Immature natural killer cell (primary cell): Measurements from ENCODE around the gene EIF3M. TPM values are rescaled to one million over a fixed set of nuclear protein-coding genes. Genes with fewer than 3 reads are reported as not detected.

ENCODE experiments used
- DNase-seq, 3 donors: peaks; one replicate each; pipeline ENCODE4 v3.0.0; 2022; ENCODE audit warnings: mixed read lengths in 1 of 3
- H3K27ac Mint-ChIP-seq, 6 donors: one replicate each; pipeline ENCODE4 v1.8.0; 2020; ENCODE audit warnings: mixed read lengths in 6 of 6, mild to moderate bottlenecking in 5 of 6, inconsistent platforms in 4 of 6, moderate library complexity in 3 of 6
- H3K27me3 Mint-ChIP-seq, 3 donors: one replicate each; pipeline ENCODE4 v1.8.0; 2020 to 2021; ENCODE audit warnings: low read depth in 3 of 3, mild to moderate bottlenecking in 3 of 3, mixed read lengths in 3 of 3, moderate library complexity in 3 of 3, inconsistent platforms in 1 of 3
- H3K36me3 Mint-ChIP-seq, 3 donors: one replicate each; pipeline ENCODE4 v1.8.0; 2020; ENCODE audit warnings: mixed read lengths in 3 of 3, inconsistent platforms in 2 of 3, mild to moderate bottlenecking in 2 of 3
- H3K4me1 Mint-ChIP-seq, 2 donors: one replicate each; pipeline ENCODE4 v1.8.0; 2020; ENCODE audit warnings: inconsistent platforms in 2 of 2, mild to moderate bottlenecking in 2 of 2, mixed read lengths in 2 of 2, moderate library complexity in 1 of 2
- H3K4me3 Mint-ChIP-seq, 5 donors: one replicate each; pipeline ENCODE4 v1.8.0; 2020; ENCODE audit warnings: mild to moderate bottlenecking in 5 of 5, mixed read lengths in 5 of 5, inconsistent platforms in 3 of 5, moderate library complexity in 3 of 5
- H3K9me3 Mint-ChIP-seq, 6 donors: one replicate each; pipeline ENCODE4 v1.8.0; 2020; ENCODE audit warnings: mild to moderate bottlenecking in 6 of 6, mixed read lengths in 6 of 6, inconsistent platforms in 4 of 6, moderate library complexity in 3 of 6
- polyA plus RNA-seq, 3 donors: library from polyadenylated mRNA; unstranded; fragments of 300-500 nt; fragmentation: Illumina TruSeq; gene quantifications; one replicate each; pipeline ENCODE4 v1.2.3, GENCODE V29; 2021

The EIF3M gene
- polyA plus RNA-seq, result 100 to 1,000 TPM; 136 to 163 (median 162) TPM

- peaks cover 38 to 52% of the 10 kb centered on the region in 2 donors for H3K4me1 Mint-ChIP-seq
- H3K4me3 Mint-ChIP-seq, result peak within 1 kb of the TSS; percentile 92 to 99 (median 99)
- peak within 1 kb of the TSS; percentile 91 to 98 (median 96) for H3K27ac Mint-ChIP-seq
- H3K36me3 Mint-ChIP-seq, result no peaks in the 10 kb centered on the region
- peaks cover 10 to 14% (median 14%) of the 10 kb centered on the region in 3 donors for H3K27me3 Mint-ChIP-seq
- H3K9me3 Mint-ChIP-seq, result no peaks in the 10 kb centered on the region
- DNase-seq, result peak; percentile 92 to 95 (median 94)
Observed at GRCh38 chr11:32583459-32584271, at the start of gene EIF3M. TSS of gene EIF3M (plus strand) at chr11:32583831. CDS start at chr11:32583888, 57 bp downstream.

GRCh38 chr11:32538804-32539203 is 44.8 kb upstream of the EIF3M start:
- Mint-ChIP-seq H3K4me1 (no peaks in the 10 kb centered on the region), H3K4me3 (no peak overlapping the region), H3K27me3 (peaks cover 0 to 6% (median 0%) of the 10 kb centered on the region in 3 donors), H3K27ac (no peak overlapping the region), H3K9me3 (peaks cover 0 to 4% (median 0%) of the 10 kb centered on the region in 6 donors), H3K36me3 (no peaks in the 10 kb centered on the region)
- no peak for DNase-seq

GRCh38 chr11:32549611-32550187 is 33.9 kb upstream of the EIF3M start:
- H3K27ac Mint-ChIP-seq, result no peak overlapping the region

GRCh38 chr11:32550207-32550606 is 33.4 kb upstream of the EIF3M start:
- no peak overlapping the region for H3K27ac Mint-ChIP-seq
- no peaks in the 10 kb centered on the region for H3K36me3 Mint-ChIP-seq

More at GRCh38 chr11:32549611-32550187, 33.9 kb upstream of the EIF3M start:
- H3K36me3 Mint-ChIP-seq, result no peaks in the 10 kb centered on the region
- H3K4me3 Mint-ChIP-seq, result no peak overlapping the region
- no peaks in the 10 kb centered on the region for H3K4me1 Mint-ChIP-seq
- peaks cover 0 to 4% (median 0%) of the 10 kb centered on the region in 6 donors for H3K9me3 Mint-ChIP-seq
- H3K27me3 Mint-ChIP-seq, result peaks cover 3 to 12% (median 6%) of the 10 kb centered on the region in 3 donors
- DNase-seq, result no peak

GRCh38 chr11:32555091-32555490 is 28.5 kb upstream of the EIF3M start:
- Mint-ChIP-seq H3K4me1 (no peaks in the 10 kb centered on the region), H3K9me3 (peaks cover 0 to 1% (median 0%) of the 10 kb centered on the region in 6 donors), H3K27ac (no peak overlapping the region), H3K36me3 (no peaks in the 10 kb centered on the region), H3K27me3 (peaks cover 3 to 5% (median 3%) of the 10 kb centered on the region in 3 donors), H3K4me3 (no peak overlapping the region)
- no peak for DNase-seq

More at GRCh38 chr11:32550207-32550606, 33.4 kb upstream of the EIF3M start:
- no peak for DNase-seq
- Mint-ChIP-seq H3K4me3 (no peak overlapping the region), H3K4me1 (no peaks in the 10 kb centered on the region), H3K27me3 (peaks cover 3 to 12% (median 6%) of the 10 kb centered on the region in 3 donors), H3K9me3 (peaks cover 0 to 4% (median 0%) of the 10 kb centered on the region in 6 donors)

- no peak for DNase-seq
- H3K27me3 Mint-ChIP-seq, result peaks cover 3 to 5% (median 4%) of the 10 kb centered on the region in 3 donors
- H3K9me3 Mint-ChIP-seq, result peaks cover 0 to 1% (median 0%) of the 10 kb centered on the region in 6 donors
- no peaks in the 10 kb centered on the region for H3K36me3 Mint-ChIP-seq
- H3K4me3 Mint-ChIP-seq, result no peak overlapping the region
- no peak overlapping the region for H3K27ac Mint-ChIP-seq
- no peaks in the 10 kb centered on the region for H3K4me1 Mint-ChIP-seq
Observed at GRCh38 chr11:32555895-32556294, 27.7 kb upstream of the EIF3M start.

GRCh38 chr11:32561835-32562234 is 21.8 kb upstream of the EIF3M start:
- Mint-ChIP-seq H3K4me1 (peaks cover 1 to 2% of the 10 kb centered on the region in 2 donors), H3K4me3 (no peak overlapping the region), H3K36me3 (no peaks in the 10 kb centered on the region), H3K9me3 (no peaks in the 10 kb centered on the region), H3K27me3 (peaks cover 0 to 3% (median 2%) of the 10 kb centered on the region in 3 donors), H3K27ac (no peak overlapping the region)
- no peak for DNase-seq

GRCh38 chr11:32562839-32563599 is 20.6 kb upstream of the EIF3M start:
- DNase-seq, result no peak
- Mint-ChIP-seq H3K27me3 (peaks cover 0 to 3% (median 2%) of the 10 kb centered on the region in 3 donors), H3K4me1 (peaks cover 4 to 7% of the 10 kb centered on the region in 2 donors), H3K4me3 (no peak overlapping the region), H3K36me3 (peaks cover 0 to under 1% (median 0%) of the 10 kb centered on the region in 3 donors), H3K9me3 (no peaks in the 10 kb centered on the region), H3K27ac (no peak overlapping the region)

GRCh38 chr11:32563600-32563959 is 20.1 kb upstream of the EIF3M start:
- H3K27ac Mint-ChIP-seq, result no peak overlapping the region
- no peak overlapping the region for H3K4me3 Mint-ChIP-seq
- H3K9me3 Mint-ChIP-seq, result no peaks in the 10 kb centered on the region
- peaks cover 4 to 7% of the 10 kb centered on the region in 2 donors for H3K4me1 Mint-ChIP-seq
- H3K36me3 Mint-ChIP-seq, result peaks cover 0 to 4% (median 0%) of the 10 kb centered on the region in 3 donors
- H3K27me3 Mint-ChIP-seq, result peaks cover 2 to 3% (median 2%) of the 10 kb centered on the region in 3 donors
- DNase-seq, result no peak

GRCh38 chr11:32566517-32566916 is 17.1 kb upstream of the EIF3M start:
- H3K4me3 Mint-ChIP-seq, result no peak overlapping the region
- H3K9me3 Mint-ChIP-seq, result no peaks in the 10 kb centered on the region
- peaks cover 0 to 4% (median 0%) of the 10 kb centered on the region in 3 donors for H3K36me3 Mint-ChIP-seq
- peak overlapping the region in 1 of 6 donors; percentile 47 for H3K27ac Mint-ChIP-seq
- H3K27me3 Mint-ChIP-seq, result peaks cover 1 to 2% (median 2%) of the 10 kb centered on the region in 3 donors
- H3K4me1 Mint-ChIP-seq, result peaks cover 4 to 7% of the 10 kb centered on the region in 2 donors
- DNase-seq, result no peak

GRCh38 chr11:32567154-32567553 is 16.5 kb upstream of the EIF3M start:
- no peak for DNase-seq
- H3K36me3 Mint-ChIP-seq, result peaks cover 0 to 4% (median 0%) of the 10 kb centered on the region in 3 donors
- peak overlapping the region in 2 of 6 donors; percentile 29 to 76 for H3K27ac Mint-ChIP-seq
- peaks cover 1 to 2% (median 2%) of the 10 kb centered on the region in 3 donors for H3K27me3 Mint-ChIP-seq
- peaks cover 4 to 7% of the 10 kb centered on the region in 2 donors for H3K4me1 Mint-ChIP-seq
- H3K9me3 Mint-ChIP-seq, result no peaks in the 10 kb centered on the region
- H3K4me3 Mint-ChIP-seq, result no peak overlapping the region

GRCh38 chr11:32569313-32569881 is 14.2 kb upstream of the EIF3M start:
- Mint-ChIP-seq H3K9me3 (no peaks in the 10 kb centered on the region), H3K4me3 (no peak overlapping the region), H3K27ac (no peak overlapping the region), H3K4me1 (peaks cover 4 to 7% of the 10 kb centered on the region in 2 donors), H3K36me3 (peaks cover 0 to 4% (median 0%) of the 10 kb centered on the region in 3 donors), H3K27me3 (peaks cover 0 to 3% (median 0%) of the 10 kb centered on the region in 3 donors)
- no peak for DNase-seq

GRCh38 chr11:32571039-32571438 is 12.6 kb upstream of the EIF3M start:
- Mint-ChIP-seq H3K9me3 (no peaks in the 10 kb centered on the region), H3K4me1 (peaks cover 4 to 7% of the 10 kb centered on the region in 2 donors), H3K4me3 (no peak overlapping the region), H3K36me3 (peaks cover 0 to 4% (median 0%) of the 10 kb centered on the region in 3 donors), H3K27ac (no peak overlapping the region), H3K27me3 (peaks cover 0 to 3% (median 2%) of the 10 kb centered on the region in 3 donors)
- no peak for DNase-seq
